Inflammatory macrophage (primary cell): ENCODE measurements around the gene HIVEP2.

Experiments used
- DNase-seq, 2 donors: peaks; one replicate each; pipeline ENCODE4 v3.0.0-alpha.2; 2020 to 2022

The HIVEP2 gene

GRCh38 chr6:142765306-142765705, 179.7 kb downstream of the HIVEP2 start:
- no peak for DNase-seq

DNA sequence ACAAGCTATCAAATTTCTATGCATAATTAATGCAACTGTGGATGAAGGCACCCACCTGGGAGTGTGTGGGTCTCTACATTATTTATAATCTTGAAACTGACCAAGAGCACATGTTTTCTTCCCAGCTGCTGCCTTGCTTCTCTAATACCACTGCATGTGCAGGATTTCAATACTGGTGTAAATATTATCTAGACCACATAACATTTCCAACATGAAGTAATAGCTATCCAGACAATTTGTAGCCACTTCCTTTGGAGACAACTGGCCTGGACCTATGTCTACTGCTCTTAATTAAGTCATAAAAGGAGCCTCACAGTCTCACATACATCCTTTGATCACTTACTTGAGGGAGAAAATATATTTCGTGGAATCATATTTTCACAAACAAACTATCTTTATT, 180.7 kb downstream of the HIVEP2 start:
- no peak for DNase-seq

GRCh38 chr6:142763205-142763604, 181.8 kb downstream of the HIVEP2 start:
- no peak for DNase-seq

DNA sequence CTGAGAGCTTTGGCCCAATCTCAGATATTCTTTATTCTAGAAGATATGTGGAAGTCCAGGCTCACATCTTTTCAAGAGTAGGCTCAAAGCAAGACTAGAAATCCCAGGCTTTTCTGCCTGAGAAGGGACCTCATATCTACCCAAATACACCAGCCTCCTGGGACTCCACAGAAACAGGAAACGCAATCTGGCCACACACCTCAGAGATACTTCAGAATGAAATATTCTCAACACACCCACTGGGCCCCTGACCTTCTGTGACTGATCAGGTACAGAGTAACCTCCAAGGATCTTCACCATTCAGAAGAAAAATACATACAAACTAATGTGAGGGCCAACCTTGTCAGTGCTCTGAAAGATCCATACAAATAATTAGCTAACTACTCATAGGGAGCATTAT, 183.2 kb downstream of the HIVEP2 start:
- DNase-seq, result no peak

DNA sequence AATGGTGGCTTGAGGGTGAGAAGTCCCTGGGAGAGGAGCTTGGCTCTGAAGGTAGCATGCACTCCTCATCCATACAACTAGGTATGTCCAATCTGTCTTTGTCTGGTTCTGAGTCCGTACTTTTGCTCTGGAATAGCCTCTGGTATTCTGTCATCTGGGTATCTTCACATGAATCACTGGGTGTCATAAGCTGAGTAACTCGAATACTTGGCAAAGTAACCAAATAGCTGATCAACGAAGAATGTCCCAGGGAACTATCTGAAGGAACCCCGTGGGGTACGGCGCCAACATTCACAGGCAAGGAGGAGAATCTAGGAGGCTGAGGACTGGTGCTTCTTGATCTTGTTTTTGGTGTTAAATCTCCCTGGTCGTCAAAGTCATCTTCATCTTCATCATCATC, 184.8 kb downstream of the HIVEP2 start:
- no peak for DNase-seq

GRCh38 chr6:142758629-142759025, 186.3 kb downstream of the HIVEP2 start:
- DNase-seq, result no peak

GRCh38 chr6:142757852-142758628, 186.9 kb downstream of the HIVEP2 start:
- no peak for DNase-seq

DNA sequence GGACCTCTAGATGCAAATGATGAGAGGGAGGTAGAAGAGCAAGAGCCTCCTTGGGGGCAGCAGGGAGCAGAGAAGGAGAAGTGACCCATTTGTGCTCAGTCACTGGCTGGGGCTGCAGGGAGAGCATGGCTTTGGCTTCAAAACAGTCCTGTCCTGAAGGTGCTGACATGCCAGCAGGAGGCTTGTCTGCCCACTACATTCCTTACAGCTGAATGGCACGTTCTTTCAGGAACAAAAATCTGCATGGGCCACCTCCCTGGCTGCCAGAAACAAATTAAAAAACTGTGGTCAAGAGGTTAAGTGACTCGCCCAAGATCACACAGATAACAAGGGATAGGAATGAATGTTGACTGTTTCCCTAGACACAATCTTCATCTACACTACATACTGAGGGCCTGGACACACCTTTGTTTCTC, 188.8 kb downstream of the HIVEP2 start:
- DNase-seq, result no peak

DNA sequence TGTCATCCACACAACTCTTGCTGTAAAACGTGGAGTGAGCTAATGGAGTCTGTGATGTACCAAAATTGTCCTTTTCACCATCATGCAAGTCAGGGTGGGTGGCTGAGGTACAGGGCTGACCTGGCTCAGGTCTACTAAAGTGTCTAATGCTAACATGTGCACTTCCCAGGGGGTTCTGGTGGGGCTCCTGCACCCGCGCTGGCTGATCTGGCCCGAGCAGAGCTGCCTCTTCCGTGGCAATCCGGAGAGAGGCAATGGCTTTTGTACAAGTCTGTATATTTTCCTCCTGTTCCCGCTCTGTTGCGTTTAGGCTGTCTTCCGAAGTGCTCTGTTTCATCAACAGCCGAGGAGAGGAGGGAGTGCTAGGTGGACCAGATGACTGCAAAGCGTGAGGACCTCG, 191.8 kb downstream of the HIVEP2 start:
- no peak for DNase-seq

- DNase-seq, result no peak
Observed at GRCh38 chr6:142752348-142752747, 192.6 kb downstream of the HIVEP2 start.

DNA sequence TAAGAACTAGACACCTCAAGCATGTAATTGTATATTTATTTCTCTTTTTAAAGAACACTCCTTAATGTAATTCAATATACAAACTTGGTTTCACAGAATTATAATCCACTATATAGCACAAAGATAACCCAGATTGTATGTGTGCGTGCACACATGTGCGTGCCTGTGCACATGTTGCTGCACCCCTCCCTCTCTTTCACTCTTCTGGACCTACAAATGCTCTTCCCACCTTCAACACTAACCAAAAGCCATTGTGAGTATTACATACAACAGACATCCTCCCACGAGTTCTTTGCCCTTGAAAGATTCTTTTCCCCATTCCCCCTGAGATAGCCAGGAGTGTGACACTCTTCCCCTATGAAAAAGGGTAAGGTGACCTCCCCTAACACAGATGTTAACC, 193.5 kb downstream of the HIVEP2 start:
- DNase-seq, result no peak

DNA sequence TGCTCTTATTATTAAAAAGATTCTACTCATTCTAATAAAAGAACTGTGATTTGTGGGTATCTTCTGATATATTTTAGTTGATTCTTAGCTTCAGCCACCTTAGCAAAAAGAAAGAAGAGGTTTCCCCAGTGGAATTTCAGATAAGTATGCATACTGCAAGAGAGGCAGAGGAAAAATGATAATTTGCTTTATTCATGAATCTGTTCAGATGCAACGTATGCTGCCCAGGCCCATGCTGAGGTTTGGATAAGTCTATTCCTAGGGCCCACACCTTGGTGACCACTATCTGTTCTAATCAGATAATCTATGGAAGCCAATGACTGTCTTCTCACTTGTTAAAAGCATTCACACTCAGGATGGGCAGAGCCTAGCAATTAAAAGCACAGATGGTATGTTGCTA, 194.0 kb downstream of the HIVEP2 start:
- no peak for DNase-seq

GRCh38 chr6:142749556-142749955, 195.4 kb downstream of the HIVEP2 start:
- no peak for DNase-seq

DNA sequence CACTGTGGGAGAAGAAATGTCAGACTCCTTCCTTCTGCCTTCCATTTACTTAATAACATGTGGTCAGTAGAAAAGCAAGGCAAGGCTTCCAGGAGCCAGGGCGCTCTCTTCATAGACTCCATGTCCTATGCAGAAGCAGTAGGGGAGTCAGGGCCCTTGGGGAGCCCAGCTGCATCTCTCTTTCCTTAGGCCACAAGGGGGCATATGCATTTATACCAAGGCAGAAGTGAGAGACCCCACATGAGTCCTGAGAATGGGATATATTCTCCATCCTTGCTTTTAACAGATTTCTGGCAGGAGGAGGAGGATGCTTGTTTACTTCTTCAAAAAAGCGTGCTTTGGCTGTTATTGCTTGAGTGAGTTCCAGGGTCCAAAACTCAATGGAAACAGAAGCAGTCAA, 198.5 kb downstream of the HIVEP2 start:
- DNase-seq, result peak in 1 of 2 donors; percentile 9

DNA sequence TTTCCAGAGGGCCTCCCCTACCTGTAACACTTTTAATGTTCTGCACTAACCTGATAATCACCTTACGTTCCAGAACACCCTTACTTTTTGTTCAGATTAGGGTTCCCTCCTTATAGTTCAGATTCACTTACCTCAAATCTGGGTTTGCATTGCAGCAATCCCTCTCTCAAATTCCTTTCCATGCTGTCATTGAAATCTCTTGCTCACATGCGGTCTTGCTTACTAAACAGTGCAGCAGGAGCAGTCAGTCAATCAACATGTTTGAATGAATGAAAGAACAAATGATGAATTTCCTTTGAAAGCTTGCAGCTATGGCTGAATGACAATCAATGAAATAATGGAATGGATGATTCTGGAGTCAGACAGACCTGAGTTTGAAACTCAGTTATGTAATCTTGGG, 200.1 kb downstream of the HIVEP2 start:
- DNase-seq, result no peak

DNA sequence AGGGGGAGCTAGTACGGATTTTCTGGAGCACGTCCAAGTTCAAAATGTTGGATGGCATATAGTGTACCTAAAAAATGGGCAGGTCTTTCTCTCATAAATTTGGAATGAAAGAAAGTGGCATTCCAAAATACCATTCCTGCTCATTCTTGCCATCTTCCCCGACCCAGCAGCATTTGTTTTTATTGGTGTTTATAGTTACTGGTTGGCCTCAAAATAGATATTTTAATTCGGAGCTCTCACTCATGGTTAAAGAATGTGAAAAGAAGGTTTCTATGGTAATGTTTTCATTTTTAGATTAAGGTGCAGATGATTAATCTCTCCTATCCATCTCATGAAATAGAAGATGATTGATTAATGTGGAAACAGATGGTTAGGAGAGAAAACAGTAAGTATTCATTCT, 204.5 kb downstream of the HIVEP2 start:
- DNase-seq, result no peak

GRCh38 chr6:142738731-142739130, 206.2 kb downstream of the HIVEP2 start:
- DNase-seq, result no peak

- DNase-seq, result no peak
Observed at GRCh38 chr6:142738035-142738396, 207.0 kb downstream of the HIVEP2 start.

DNA sequence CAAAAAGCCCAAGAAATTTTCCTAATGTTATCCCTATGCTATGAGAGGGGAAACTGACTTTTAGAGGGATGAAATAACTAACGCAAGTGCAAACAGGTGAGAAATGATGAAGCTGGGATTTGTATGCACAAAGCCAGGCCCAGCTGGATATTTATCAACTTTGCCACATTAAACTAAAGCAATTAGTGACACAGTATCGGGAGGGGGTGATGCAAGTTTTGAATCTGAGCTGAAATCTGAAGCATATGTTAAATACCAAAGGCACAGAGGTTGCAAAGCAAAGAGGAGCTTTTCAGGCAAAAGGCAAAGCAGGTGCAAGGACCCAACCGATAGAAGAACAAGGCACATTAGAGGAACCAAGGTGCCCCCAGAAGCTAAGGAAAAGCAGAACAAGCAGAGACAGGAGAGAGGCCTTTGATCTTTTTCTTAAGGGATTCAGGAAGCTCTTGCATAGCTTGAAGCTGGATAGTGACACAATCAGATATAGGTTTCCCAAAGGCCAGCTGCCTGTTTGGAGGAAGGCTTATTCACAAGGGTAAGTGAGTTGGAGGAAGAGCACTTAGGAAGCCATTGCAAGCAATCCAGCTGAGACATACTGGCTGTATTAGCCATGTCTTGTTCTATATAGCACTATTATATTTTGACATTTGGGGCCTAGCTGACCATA, 207.5 kb downstream of the HIVEP2 start:
- peak; percentile 51 to 69 for DNase-seq

GRCh38 chr6:142735204-142735603, 209.8 kb downstream of the HIVEP2 start:
- DNase-seq, result no peak

DNA sequence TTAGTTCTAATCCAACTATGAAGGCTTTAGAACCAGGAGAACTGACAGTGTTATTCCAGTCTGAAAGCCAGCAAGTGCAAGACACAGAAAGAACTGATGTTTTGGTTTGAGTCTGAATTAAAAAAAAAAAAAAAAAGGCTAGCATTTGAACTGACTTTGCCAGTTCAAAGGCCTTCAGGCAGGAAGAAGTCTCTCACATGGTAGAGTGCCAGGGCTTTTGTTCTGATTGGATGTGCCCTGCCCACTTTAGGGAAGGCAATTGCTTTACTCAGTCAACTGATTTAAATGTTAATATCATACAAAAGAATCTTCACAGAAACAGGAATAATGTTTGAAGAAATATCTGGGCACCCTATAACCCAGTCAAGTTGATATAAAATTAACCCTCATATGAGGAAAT, 212.2 kb downstream of the HIVEP2 start:
- DNase-seq, result peak in 1 of 2 donors; percentile 15

- no peak for DNase-seq
Observed at GRCh38 chr6:142731611-142732010, 213.4 kb downstream of the HIVEP2 start.

DNA sequence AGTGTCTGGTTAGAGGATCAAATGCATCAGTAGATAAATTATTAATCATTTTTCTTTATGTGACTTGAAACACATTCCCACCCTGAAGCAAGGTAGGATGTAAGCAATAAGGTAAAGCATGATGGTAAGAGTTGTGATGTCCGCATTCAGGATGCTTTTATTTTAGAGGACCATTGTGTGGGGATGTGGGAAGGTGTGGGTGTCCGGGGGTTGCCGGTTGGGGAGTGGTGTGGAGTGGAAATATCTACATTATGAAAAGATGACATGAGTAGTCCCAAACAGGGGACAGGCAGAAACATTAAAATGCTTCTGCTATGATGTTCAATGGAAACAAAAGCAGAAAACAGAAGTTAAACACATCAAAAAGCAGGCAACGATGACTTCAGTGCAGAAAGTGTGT, 215.4 kb downstream of the HIVEP2 start:
- no peak for DNase-seq

DNA sequence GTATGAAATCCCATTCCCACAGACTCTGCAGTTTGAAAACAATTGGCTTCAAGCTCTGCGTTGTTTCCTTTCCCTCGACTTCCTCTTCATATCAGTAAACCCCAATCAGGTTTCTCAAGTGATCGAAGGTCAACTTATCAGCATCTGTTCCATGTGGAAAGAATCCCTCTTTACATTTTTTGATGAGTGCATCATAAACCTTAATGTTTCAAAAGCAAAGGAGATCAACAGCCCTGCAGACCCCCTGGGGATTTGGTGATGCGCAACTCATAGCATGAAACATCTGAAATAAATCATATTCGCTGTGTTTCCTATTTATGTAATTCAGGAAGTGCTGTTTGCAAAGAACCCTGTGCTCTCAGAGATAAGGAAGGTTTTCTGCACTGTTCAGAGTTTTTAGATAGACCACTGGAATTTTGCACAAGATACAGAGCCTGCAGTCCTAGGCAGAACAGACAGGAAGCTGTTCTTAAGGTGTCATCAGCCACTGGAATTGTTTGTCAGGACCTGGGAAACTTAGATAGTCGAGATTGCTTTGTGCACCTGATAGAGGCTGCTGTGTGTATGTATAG, 216.0 kb downstream of the HIVEP2 start:
- peak in 1 of 2 donors; percentile 17 for DNase-seq
